Activated effector memory CD4-positive, alpha-beta T cell treated with Interleukin-2 at 50 U/mL for 16 hours (primary cell): ENCODE measurements around the gene C19orf85.
"Not testable (repeated sequence)": the region's sequence is repeated elsewhere in the genome, so short reads cannot be mapped to it uniquely, and the experiment has no call there.

Experiments used
- DNase-seq: peaks from one replicate; pipeline ENCODE4 v3.0.0-alpha.2; 2020

C19orf85 gene

DNA sequence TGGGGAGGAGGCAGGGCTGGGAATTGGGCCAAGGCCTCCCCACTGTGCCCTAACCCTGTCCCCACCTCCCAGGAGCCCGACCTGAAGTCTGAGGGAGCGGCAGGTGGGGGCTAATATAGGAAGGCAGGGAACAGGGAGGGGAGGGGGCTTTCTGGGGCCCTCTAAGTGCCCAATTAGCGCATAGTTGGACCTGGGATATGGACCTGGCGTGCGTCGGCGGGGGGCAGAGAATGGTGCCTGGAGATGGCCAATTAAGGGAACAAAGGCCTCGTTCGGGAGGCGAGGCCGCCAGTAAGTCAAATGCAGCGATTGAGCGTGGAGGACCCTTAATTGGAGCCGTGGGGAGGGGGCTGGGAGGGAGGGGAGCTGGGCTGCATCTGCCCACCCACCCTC is at the start of gene C19orf85:
C19orf85 (minus strand) TSS at position 90 of the 393 bp plus-strand sequence. CDS start 197 bp downstream, outside the sequence.
- DNase-seq, result no peak

DNA sequence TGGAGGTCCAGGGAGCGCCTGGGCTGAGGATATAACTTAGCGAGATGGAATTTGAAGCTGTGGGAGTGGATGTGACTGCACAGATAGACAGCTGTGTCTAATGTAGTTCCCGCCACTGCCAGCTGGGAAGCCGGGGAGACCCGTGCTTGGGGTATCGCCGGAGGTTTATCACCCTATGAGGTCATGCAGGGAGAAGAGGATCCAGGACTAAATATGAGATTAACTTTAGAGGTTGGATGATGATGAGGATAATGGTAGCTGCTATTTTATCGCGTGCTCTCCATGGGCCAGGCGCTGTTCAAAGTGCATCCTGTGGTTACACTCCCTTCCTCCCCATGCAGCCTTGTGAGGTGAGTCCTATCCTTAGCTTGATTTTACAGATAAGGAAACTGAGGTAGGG is 43.6 kb upstream of the C19orf85 start:
- no peak for DNase-seq

DNA sequence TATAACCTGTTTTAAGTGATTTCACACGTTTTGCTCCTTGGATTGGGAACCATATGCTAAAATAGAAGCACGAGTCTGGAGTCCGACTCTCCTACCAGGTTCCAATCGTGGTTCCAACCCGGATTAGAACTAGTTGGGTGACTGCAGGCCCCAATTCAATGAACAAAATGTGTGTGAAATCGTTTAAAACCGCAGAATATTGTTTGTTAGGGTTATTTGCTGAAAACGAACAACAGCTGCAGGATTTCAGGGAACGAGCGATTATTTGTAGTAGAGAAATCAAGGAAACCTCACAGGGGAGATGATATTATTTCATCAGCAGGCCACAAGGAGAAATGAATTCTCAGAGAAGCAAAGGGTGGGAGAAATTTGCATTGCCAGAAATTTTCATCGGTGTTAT is 40.4 kb upstream of the C19orf85 start:
- DNase-seq, result no peak

DNA sequence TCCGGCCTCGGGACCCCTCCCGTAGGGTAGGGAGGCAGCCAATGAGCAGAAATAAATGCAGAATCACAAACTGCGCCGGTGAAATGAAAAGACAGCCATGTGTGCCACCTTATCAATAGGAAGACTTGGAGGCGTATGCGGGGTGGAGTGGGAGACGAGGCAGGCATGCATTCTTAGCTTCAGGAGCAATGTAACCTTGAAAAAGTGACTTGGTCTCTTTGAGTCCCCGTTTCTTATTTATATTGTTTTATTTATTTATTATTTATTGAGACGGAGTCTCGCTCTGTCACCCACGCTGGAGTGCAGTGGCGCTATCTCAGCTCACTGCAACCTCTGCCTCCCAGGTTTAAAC is 39.7 kb upstream of the C19orf85 start:
- DNase-seq, result no peak

DNA sequence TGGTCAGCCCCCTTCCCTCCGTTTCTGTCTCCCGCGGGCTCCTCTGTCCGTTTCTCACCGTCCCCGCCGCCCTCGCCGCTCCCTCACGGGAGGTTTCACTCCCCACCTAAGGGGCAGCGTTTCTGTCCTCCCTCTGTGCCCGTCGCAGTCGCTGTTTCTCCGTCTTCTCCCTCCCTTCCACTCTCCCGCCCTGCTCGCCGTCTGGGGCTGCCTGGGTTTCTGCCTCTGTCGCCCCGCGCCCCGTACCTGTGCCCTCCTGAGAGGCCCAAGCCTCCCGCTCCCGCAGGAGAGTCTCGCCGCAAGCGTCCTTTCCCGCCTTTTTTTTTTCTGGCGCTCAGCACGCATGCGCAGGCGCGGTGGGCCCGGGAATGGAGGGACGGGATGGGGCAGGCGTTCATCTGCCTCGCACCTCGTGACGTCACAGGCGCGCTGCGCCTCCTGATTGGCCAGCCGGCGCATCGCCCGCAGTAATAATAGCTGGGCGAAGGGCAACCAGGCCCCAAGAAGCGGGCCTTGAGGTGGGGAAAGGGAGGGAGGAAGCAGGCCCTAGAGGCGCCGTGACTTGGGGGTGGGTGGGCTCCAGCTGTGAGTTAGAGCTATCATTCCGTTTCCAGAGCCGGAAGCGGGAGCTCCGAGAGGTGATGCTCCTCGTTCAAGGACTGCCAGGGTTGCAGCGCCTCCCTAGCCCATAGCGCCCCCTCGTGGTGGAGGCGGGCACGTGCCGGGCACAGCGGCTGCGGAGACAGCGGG is 39.1 kb upstream of the C19orf85 start:
- DNase-seq, result peak; percentile 87

DNA sequence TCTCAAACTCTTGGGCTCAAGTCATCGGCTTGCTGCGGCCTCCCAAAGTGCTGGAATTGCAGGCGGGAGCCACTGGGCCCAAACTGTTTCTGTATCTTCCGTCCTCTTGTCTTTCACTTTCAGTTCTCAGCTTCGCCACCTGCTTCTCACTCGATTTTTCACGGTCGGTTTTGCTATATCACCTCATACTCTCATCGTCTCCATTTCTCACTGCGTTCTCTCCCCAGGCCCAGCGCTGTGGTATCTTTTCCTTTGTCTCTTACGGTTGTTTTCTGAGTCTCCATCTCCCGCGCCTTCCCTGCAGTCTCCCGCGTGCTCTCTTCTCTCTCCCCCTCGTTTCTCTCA is 38.6 kb upstream of the C19orf85 start:
- no peak for DNase-seq

DNA sequence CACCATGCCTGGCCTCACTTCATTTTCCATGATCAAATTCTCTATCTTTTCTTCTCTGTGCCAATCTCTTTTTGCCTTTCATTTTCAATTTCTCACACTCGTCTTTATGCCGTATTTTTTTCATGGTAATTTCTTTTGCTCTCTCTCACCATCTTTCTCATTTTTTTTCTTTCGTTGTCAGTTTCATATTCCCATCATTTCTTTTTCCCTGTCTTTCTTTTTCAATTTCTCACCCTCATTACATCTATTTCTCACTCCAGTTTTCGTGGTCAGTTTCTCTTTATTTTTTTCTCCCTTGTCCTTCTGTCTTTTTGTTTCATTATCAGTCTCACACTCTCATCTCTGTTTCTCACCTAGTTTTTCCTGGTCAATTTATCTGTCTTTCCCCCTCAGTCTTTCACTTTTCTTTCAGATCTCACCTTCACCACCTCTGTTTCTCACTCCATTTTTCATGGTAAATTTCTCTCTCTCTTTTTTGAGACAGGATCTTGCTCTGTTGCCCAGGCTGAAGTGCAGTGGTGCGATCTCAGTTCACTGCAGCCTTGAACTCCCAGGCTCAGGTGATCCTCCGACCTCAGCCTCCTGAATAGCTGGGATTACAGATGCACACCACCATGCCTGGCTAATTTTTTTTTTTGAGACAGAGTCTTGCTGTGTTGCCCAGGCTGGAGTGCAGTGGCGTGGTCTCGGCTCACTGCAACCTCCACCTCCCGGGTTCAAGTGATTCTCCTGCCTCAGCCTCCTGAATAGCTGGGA is 37.8 kb upstream of the C19orf85 start:
- DNase-seq, result no peak

DNA sequence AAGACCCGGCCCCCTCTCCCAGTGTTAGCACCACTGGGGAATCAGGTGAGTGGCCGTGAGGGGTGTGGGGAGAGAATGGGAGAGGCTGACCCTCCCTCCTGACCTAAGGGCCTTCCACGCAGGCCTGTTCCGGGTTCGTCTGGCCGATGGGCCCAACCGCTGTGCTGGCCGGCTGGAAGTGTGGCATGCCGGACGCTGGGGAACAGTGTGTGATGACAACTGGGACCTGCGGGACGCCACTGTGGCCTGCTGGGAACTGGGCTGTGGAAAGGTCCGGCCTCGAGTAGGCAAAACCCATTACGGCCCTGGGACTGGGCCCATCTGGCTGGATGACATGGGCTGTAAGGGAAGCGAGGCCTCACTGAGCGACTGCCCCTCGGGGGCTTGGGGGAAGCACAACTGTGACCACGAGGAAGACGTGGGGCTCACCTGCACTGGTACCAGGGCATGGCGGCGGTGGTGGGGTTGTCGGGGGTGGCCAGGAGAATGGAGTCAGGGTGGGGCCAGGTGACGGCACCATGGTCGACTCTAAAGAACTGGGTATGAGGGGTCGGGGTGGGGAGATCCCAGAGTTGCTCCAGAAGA is 35.9 kb upstream of the C19orf85 start:
- DNase-seq, result no peak

DNA sequence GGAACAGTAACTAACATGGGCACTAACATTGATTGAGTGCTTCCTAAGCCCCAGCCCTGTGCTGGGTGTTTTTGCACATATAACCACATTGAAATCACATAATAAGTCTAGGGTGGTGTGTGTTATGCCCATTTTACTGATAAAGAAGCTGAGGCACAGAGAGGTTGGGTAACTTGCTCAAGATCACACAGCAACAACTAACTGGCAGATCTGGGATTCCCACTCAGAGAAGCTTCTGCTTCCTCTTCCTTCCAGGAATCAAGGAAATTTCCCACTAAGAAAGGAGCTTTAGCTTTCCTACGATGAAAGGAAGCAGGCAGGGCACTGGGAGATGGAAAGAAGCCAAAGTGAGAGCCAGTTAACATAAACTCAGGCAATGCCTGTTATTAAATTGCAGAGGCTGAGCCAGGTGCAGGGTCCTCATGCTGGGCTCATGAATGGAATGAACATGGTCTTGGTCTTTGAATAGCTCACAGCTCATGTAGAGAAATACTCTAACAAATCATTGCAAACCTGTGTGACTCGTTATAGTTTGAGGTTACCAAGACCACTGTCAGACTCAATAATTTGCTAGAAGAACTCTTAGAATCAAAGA is 33.8 kb upstream of the C19orf85 start:
- DNase-seq, result no peak

DNA sequence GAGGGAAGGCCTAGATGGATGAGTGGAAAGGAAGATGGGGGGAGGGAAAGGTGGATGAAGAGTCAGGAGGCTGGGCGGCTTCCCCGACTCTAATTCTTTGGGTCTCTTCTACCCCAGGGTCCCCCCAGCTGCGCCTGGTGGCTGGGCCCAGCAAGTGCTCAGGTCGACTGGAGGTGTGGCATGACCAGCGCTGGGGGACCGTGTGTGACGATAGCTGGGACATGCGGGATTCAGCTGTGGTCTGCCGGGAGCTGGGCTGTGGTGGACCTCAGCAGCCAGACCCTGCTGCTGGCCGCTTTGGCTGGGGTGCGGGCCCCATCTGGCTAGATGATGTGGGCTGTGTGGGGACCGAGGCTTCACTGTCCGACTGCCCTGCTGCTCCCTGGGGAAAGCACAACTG is 33.2 kb upstream of the C19orf85 start:
- no peak for DNase-seq

DNA sequence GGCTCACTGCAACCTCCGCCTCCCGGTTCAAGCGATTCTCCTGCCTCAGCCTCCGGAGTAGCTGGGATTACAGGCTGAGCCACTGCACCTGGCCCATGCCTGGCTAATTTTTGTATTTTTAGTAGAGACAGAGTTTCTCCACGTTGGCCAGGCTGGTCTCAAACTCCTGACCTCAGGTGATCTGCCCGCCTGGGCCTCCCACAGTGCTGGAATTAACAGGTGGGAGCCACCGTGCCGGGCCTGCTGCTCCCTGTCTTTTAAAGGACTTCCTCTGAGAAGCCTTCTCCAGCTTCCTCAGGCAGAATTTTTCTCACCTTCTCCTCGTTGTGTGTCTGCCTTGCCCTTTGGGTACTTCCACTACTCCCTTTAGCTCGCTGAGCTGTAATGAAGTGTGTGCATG is 32.3 kb upstream of the C19orf85 start:
- DNase-seq, result not testable (repeated sequence)

DNA sequence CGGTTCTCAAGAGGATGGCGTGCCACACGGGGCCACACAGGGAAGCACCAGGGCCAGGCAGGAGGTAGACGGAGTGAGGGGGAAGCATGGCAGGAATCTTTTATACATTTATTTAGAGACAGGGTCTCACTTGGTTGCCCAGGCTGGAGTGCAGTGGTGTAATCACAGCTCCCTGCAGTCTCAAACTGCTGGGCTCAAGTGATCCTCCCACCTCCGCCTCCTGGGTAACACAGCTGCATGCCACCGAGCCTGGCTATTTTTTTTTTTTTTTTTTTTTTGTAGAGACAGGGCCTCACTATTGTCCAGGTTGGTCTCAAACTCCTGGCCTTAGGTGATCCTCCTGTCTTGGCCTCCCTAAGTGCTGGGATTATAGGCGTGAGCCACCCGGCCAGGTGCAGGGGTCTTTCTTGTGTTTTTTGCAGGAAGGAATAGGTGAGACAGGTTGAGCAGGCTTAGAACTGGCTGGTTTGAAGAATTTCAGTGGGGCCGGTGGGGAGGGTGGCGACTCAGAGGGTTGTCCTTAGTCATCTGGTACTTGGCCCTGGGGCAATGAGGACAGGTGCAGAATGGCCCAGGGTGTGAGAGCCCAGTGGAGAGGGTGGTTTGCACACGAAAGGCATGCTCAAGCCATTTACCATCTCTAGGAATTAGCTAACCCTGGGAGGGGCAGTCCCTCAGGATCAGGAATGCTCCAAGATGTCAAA is 31.2 kb upstream of the C19orf85 start:
- DNase-seq, result no peak

DNA sequence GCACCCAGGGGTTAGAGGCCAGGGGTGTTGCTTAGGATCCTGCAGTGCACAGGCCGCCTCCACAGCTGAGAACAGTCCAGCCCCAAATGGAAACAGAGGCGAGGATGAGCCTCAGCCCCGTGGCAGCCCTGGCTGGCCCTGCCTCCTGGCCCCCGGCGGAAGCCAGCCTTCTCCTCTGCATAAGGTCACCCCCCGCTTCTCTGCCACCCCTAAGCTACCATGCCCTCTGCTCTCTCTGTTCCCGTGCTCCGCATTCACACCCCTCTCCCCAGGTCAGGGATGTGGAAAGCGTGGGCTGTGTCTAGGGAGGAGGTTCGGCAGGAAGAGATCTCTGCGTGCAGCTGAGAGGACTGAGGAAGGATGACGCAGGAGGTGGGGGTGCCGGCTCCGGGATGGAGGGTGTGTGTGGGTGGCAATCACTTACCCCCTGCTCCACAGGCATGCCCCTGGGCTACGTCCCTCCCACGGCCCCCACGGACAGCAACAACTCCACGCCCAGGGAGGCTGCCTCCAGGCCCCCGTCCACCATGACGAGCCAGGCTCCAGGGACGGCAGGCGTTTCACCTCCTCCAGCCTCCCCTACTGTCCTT is 29.7 kb upstream of the C19orf85 start:
- no peak for DNase-seq

DNA sequence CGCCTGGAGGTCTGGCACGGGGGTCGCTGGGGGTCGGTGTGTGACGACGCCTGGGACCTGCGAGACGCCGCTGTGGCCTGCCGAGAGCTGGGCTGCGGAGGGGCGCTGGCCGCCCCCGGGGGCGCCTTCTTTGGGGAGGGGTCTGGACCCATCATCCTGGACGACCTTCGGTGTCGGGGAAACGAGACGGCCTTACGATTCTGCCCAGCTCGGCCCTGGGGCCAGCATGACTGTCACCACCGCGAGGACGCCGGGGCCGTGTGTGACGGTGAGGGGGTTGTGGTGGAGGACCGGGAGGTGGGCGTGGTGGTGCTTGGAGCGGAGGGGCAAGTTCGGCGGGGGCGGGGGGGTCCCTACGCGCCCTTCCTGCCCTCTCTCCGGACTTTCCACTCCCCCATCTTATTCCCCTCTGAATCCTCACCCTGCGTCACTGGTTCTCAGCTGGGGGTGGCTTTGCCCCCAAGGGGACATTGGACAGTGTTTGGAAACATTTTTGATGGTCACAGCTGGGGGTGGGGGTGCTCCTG is 29.2 kb upstream of the C19orf85 start:
- DNase-seq, result no peak

DNA sequence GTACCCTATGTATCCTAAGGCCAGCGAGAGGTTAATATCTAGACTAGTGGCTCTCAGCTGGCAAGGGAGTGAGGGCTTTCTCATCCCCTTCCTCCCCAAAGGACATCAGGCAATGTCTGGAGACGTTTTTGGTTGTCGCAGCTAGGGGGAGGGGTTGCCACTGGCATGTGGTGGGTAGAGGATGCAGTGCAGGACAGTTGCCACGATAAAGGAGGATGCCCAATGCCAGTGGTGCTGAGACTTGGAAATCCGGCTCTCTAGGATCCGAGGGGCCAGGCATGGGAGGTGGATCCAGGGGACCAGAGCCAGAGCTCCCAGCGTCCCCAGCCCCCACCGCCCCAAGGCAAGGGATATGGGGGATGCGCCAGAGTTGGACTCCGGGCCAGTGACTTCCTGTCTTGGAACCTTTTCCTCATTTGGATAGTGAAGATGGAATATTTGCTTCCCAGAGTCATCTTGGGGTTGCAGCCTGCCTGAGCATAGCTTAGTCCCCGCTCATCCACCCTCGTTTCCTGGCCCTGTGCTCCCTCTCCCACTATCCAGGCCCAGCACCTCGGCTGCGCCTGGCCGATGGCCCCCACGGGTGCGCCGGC is 28.6 kb upstream of the C19orf85 start:
- no peak for DNase-seq

DNA sequence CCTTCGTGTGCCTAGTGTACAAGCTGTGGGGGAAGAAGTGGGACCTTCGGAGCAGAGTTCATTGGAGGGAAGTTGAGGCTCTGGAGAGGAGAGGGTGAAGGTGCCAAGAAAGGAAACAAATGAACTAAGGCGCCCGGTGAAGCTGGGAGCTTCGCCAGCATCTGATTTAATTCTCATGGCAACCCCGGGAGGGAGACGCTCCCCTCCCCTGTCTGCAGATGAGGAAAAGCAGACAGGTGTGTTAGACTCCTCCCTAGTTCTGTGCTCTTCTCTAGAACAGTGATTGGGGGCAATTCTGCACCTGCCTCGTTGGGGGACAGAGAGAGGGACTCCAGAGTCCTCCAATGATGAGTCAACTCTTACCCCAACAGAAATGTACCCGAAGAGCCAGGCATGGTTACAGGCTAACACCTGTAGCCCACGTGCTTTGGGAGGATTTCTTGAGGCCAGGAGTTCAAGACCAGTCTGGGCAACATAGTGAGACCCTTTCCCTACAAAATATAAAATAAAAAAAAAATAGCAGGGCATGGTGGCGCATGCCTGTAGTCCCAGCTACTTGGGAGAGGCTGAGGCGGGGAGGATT is 27.9 kb upstream of the C19orf85 start:
- DNase-seq, result no peak

DNA sequence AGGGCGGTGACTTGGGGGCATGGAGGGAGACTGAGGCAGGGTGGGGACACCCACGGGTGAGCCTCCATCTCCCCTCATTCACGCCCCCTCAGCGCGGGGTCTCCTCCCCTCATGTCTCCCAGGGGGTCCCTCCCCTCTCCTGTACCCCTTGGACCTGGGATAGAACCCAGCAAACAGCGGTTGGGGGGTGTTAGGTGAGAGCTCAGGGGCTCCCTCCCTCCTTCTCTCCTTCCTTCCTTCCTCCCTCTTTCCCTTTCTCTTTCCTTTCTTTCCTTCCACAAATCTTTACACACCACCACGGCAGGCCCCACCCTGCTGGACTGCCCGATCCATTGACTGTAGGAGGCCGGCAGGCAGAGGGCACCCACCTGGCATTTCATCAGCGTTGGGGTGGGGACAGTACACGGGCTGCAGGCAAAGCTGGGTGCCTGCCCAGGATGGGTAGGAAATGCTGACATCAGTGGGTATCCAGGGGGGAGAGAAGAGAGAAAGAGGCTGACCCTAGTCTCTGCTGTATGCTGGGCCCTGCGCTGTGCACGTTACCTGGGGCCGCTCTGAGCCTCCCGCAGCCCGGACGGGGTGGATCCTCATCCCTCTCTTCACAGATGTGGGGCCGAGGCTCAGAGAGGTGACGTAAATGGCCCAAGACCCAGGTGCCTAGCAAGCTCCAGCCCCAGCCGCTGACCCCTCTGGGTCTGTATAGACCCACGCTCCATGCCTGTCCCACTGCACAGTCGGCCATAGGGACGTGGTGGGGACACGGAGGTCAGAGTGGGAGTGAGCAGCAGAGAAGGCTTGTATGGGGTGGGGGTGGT is 27.2 kb upstream of the C19orf85 start:
- no peak for DNase-seq

DNA sequence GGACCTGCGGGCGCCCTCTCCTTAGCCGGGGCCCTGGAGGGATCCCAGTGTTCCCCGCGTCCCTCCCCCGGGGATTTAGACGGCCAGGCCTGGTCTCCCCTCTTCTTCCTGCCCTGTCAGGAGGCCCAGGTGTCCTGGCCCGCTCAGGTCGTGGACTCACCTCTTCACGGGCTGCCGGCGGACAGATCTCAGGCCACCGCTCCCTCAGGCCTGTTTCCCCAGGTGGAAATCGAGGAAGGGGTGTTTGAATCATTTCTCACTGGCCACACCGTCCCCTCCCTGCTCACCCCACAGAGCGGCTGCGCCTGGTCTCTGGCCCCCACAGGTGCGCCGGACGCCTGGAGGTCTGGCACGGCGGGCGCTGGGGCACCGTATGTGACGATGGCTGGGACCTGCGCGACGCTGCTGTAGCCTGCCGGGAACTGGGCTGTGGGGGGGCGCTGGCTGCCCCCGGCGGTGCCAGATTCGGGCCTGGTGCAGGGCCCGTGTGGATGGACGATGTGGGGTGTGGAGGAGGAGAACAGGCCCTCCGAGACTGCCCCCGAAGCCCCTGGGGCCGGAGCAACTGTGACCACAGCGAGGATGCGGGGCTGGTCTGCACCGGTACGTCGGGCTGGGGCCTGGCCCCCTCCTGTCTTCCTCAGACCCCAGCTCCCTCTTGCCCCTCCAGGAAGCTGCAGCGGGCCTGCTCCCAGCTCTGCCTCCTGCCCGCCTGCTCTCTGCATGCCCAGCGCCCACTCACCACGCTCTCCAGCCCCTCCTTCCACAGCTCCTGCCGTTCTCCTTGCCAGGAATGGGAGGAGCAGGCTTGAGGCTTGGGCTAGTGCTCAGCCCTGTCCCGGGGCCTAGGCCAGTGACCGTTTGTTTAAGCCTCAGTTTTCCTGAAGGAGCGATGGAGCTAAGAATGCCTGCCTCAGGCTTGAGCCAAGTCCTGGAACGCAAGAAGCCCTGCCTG is 26.2 kb upstream of the C19orf85 start:
- no peak for DNase-seq

DNA sequence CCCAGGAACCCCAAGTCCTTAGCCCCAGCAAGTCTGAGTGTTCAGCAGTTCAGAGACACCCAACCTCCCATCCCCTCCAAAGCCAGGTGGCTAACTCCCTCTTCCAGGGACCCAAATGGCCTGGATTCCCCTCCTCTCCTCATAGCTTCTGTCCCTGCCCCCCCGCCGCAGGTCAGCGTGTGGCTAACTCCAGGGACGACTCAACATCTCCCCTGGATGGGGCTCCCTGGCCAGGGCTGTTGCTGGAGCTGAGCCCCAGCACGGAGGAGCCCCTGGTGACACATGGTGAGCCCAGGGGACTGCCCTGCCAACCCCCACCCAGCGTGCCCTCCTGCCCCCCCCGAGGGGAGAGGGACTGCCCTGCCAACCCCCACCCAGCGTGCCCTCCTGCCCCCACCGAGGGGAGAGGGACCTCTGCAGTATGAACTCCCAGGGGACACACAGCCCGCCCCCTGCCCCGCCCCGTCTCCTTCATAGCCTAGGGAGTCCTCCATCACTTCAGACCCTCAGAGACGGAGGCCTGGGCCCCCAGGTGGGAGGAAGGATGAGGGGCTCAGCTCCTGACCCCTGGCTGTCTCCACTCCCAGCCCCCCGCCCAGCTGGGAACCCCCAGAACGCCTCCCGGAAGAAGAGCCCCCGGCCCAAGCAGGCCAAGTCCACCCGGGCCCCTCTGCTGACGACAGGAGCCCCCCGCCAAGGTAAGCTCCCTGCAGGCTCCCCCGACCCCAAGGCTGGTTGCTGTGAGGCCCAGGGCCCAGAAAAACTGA is 25.3 kb upstream of the C19orf85 start:
- no peak for DNase-seq
